Measurements from ENCODE around the gene PLEKHG5.

- TF ChIP-seq EP300 (IDR thresholded peaks at IDR 0.05; ENCODE audit: low read depth) (no peak), CTCF (IDR thresholded peaks at IDR 0.05) (no peak), POLR2A (IDR thresholded peaks at IDR 0.05) (no peak), POLR2AphosphoS5 (IDR thresholded peaks at IDR 0.05) (no peak)
These were observed 36.4 kb downstream of the PLEKHG5 start for GRCh38 chr1:6454856-6455751.

Data from transverse colon (tissue), 4 donors.